NCI-H82 (cell line): Measurements from ENCODE around the gene EHD2.
"Not testable (repeated sequence)": the region's sequence is repeated elsewhere in the genome, so short reads cannot be mapped to it uniquely, and the experiment has no call there.

ENCODE experiments used
- DNase-seq: peaks from one replicate; lab custom pipeline; 2025; lab: John Stamatoyannopoulos, UW

The EHD2 gene

DNA sequence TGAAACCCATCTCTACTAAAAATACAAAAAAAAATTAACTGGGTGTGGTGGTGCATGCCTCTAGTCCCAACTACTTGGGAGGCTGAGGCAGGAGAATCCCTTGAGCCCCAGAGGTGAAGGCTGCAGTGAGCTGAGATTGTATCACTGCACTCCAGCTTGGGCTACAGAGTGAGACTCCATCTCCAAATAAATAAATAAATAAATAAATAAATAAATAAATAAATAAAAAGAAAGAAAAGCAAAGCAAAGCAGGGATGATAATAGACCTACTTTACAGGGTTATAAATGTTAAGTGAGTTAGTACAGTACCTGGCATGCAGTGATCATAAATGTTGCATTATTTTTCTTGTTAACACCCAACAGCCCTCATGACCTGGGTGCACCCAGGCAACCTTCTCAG is 1.6 kb downstream of the EHD2 start:
- DNase-seq = not testable (repeated sequence)

DNA sequence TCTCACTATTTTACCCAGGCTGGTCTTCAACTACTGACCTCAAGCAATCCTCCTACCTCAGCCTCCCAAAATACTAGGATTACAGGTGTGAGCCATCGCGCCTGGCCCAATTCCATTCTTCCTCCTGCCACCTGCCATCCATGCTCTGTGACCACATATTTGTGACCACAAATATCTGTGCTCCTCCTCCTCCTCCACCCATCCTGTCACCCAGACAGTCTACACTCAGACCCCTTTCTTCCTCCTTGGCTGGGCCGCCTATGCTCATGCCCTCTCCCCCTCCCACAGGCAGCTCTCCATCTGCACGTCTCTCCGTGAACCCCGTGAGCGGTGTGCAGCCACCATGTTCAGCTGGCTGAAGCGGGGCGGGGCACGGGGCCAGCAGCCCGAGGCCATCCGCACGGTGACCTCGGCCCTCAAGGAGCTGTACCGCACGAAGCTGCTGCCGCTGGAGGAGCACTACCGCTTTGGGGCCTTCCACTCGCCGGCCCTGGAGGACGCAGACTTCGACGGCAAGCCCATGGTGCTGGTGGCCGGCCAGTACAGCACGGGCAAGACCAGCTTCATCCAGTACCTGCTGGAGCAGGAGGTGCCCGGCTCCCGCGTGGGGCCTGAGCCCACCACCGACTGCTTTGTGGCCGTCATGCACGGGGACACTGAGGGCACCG is 3.2 kb downstream of the EHD2 start:
- DNase-seq = no peak

- not testable (repeated sequence) for DNase-seq
Measured at GRCh38 chr19:47718415-47719046, 5.3 kb downstream of the EHD2 start.

- peak; percentile 90 for DNase-seq
Measured at GRCh38 chr19:47719047-47719859, 6.0 kb downstream of the EHD2 start.

DNA sequence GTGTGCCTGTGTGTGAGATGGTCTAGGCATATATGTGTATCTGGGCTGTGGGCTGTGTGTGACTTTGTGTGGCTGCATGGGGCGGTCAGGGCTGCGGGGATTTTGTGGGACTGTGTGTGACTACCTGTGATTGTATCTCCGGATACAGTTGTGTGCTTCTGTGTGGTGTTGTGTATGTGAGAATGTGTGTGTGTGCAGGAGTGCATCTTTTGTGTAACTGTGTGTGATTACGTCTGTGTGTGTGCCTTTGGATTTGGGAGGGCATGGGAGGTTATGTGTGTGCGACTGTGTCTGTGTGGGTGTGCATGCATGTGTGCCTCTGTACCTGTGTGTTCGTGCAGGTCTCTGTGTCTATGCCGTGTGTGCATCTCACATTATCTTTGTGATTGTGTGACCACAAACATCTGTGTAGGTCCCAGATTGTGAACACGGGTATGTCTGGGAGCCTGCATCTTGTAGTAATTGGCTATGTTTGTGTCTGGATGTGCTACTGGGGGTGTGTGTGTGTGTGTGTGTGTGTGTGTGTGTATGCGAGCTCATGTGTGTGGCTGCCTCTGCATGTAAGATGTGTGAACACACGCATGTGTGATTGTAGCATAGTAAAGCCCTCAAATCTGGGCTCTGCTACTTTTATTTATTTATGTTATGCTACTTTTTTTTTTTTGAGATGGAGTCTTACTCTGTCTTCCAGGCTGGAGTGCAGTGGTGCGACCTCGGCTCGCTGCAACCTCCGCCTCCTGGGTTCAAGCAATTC is 7.6 kb downstream of the EHD2 start:
- no peak for DNase-seq

DNA sequence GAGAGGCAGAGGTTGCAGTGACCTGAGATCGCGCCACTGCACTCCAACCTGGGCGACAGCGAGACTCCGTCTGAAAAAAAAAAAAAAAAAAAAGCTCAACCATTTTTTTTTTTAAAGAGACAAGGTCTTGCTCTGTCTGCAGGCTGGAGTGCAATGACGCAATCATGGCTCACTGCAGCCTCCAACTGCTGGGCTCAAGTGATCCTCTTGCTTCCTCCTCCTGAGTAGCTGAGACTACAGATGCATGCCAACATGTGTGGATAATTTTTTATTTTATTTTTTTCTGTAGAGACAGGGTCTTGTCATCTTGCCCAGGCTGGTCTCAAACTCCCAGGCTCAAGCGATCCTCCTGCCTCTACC is 10.3 kb downstream of the EHD2 start:
- DNase-seq = peak; percentile 28

GRCh38 chr19:47725759-47726401 is 12.7 kb downstream of the EHD2 start:
- no peak for DNase-seq

- no peak for DNase-seq
Measured at GRCh38 chr19:47726467-47726866, 13.2 kb downstream of the EHD2 start.

GRCh38 chr19:47728295-47728694 is 15.1 kb downstream of the EHD2 start:
- not testable (repeated sequence) for DNase-seq

DNA sequence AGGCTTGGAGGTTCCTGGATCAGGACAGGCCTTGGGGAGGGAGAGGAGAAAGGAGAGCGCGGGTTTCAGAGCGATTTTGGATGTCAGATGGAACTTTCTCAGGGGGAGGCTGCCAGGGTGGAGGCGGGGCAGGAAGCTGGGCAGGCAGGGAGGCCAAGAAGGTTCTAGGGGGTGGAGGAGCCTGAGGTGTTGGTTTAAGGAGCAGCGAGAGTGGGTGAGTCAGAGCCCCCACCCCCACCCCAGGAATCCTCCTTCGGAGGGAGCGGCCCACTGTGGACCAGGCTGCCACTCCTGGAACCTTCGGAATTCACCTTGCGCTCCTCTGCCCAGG is 16.2 kb downstream of the EHD2 start:
- no peak for DNase-seq

DNA sequence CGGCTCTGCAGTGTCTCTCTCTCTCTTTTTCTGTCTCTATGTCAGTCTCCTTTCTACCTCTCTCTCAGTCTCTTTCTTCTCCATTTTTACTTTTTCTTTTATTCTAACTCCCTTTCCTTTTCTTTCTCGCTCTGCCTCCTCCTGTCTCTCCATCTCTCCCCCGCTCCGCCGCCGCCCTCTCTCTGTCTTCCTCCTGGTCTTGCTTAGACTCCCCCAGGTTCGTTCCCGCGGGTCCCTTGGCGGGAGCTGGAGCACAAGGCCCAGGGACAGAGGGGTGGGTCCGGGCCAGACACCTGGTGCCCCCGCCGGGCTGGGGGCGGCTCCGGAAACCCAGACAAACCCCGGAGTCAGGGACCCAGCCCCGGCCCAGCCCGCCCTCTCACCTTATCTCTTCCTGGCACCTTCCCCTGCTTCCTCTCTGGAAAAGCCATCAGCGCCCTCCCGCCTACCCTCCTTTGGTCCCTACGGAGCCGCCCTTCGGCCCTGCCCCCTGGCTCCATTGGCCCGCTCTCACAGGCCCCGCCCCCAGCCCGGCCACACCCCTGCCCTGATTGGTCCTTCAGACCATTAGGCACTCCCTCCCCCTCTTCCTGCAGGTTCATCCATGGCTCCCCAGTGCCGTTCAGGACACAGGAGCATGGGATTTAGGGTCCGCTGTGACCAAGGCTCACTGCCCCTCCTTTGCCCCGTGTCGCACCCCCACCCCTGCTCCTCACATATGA is 16.7 kb downstream of the EHD2 start:
- peak; percentile 87 for DNase-seq

DNA sequence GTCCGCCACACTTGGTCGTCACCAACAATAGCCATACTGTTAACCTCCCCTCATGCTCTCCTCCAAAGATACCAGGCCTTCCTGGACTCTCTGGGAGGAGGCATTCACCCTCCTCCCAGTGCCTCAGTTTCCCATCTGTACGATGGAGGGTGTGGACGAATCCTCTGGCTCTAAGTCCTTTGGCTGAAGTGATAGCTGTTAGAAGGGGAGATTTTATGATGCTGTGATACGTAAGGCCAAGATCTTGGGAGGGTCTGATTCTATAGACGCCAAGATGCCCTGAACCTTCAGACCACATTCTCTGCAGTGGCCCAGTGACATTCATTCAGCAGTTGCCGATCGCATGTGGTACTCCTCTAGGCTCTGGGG is 17.3 kb downstream of the EHD2 start:
- DNase-seq = no peak

- DNase-seq = no peak
Measured at GRCh38 chr19:47730910-47731309, 17.7 kb downstream of the EHD2 start.

GRCh38 chr19:47735131-47735530 is 21.9 kb downstream of the EHD2 start:
- DNase-seq = no peak

- no peak for DNase-seq
Measured at GRCh38 chr19:47740866-47741519, 27.8 kb downstream of the EHD2 start.

- DNase-seq = no peak
Measured at GRCh38 chr19:47741544-47742140, 28.4 kb downstream of the EHD2 start.

- DNase-seq = no peak
Measured at GRCh38 chr19:47742634-47743033, 29.4 kb downstream of the EHD2 start.

DNA sequence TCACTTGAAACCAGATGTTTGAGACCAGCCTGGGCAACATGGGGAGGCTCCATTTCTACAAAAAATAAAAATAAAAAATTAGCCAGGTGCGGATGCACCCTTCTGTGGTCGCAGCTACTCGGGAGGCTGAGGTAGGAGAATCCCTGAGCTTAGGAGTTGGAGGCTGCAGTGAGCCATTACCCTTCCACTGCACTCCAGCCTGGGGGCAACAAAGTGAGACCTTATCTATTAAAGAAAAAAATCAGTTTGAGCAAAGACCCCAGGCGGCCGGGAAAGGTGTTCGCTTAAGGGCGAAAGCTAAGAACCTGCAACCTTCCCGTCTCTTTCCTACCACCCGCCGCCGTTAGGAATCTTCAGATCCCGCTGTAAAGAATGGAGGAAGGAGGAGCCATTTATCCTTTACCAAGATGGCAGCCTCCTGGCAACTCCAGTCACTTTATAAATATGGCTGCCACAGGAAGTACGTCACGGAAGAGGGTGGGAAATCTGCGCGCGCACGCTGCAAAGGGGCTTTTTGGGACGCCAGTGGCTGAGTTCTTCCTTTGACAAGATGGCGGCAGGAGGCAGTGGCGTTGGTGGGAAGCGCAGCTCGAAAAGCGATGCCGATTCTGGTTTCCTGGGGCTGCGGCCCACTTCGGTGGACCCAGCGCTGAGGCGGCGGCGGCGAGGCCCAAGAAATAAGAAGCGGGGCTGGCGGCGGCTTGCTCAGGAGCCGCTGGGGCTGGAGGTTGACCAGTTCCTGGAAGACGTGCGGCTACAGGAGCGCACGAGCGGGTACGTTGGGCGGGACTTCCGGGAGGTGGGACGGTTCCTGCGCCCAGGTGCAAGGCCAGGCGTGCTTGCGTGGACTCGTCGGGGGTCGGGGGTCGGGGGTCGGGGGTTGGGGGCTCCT is 32.0 kb downstream of the EHD2 start, which contains the start of gene NOP53:
NOP53 (plus strand) TSS at position 537 of the 892 bp plus-strand sequence; CDS start at position 551, 14 bp downstream.
- DNase-seq = peak; percentile 99

DNA sequence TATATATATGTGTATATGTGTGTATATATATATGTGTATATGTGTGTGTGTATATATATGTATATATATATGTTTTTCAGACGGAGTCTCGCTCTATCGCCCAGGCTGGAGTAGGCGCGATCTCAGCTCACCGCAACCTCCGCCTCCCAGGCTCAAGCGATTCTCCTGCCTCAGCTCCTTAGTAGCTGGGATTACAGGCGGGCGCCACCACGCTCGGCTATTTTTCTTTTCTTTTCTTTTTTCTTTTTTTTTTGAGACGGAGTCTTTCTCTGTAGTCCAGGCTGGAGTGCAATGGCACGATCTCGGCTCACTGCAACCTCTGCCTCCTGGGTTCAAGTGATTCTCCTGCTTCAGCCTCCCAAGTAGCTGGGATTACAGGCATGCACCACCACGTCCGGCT is 32.9 kb downstream of the EHD2 start:
- not testable (repeated sequence) for DNase-seq
